Kidney (tissue), 14 donors: ENCODE results near the gene SMIM31. TPM values are rescaled to one million over a fixed set of nuclear protein-coding genes. Genes with fewer than 3 reads are reported as not detected.

Experiments
- DNase-seq, 5 donors: peaks; one replicate each; pipeline ENCODE4 v3.0.0-alpha.2; 2013 to 2020
- FAIRE-seq: peaks from 2 replicates; lab custom pipeline; 2012; peaks lifted over from hg19 to GRCh38; lab: Jason Lieb, UNC
- H3K27ac ChIP-seq, 2 donors: one replicate each; pipeline ENCODE4 v1.7.0; 2013; ENCODE audit warnings: low read depth in 2 of 2, low read length in 2 of 2, inconsistent platforms in 1 of 2
- H3K27me3 ChIP-seq: one replicate; pipeline ENCODE4 v1.7.1; 2013; ENCODE audit warnings: low read length, inconsistent platforms; ENCODE audit not compliant: control insufficient read depth, insufficient read depth
- H3K36me3 ChIP-seq, 3 donors: one replicate each; pipeline versions ENCODE4 v1.7.0 to v1.7.1; 2013; ENCODE audit warnings: low read length in 3 of 3, control low read depth in 1 of 3, inconsistent platforms in 1 of 3; ENCODE audit not compliant: insufficient read depth in 3 of 3, control insufficient read depth in 2 of 3
- H3K4me1 ChIP-seq, 3 donors: one replicate each; pipeline versions ENCODE4 v1.7.0 to v1.7.1; 2013; ENCODE audit warnings: low read length in 3 of 3, inconsistent platforms in 1 of 3, low read depth in 1 of 3; ENCODE audit not compliant: control insufficient read depth in 2 of 3, insufficient read depth in 2 of 3
- H3K4me3 ChIP-seq, 3 donors: one replicate each; pipeline versions ENCODE4 v1.7.0 to v1.8.1; 2013; ENCODE audit warnings: low read length in 3 of 3, control low read depth in 1 of 3, inconsistent platforms in 1 of 3
- H3K9ac ChIP-seq, 3 donors: one replicate each; pipeline versions ENCODE4 v1.7.0 to v1.7.1; 2013; ENCODE audit warnings: low read length in 3 of 3, control low read depth in 1 of 3, inconsistent platforms in 1 of 3
- H3K9me3 ChIP-seq, 3 donors: one replicate each; pipeline versions ENCODE4 v1.7.0 to v1.7.1; 2013; ENCODE audit warnings: low read length in 3 of 3, control low read depth in 1 of 3, inconsistent platforms in 1 of 3; ENCODE audit not compliant: control insufficient read depth in 2 of 3, insufficient read depth in 1 of 3
- intact Hi-C: fragments of 100-400 bp; cut with DNase I; formaldehyde crosslinking; loops from one replicate; pipeline ENCODE4 v1.11.1; 2022
- polyA plus RNA-seq: library from polyadenylated mRNA; stranded (reverse); fragments of 350-450 nt; fragmentation: Illumina TruSeq; extraction: RNeasy Lipid Tissue Mini Kit (QIAGEN cat#74804); gene quantifications from one replicate; pipeline ENCODE4 v1.2.3, GENCODE V29; 2014; ENCODE audit warnings: low read depth, low replicate concordance; ENCODE audit not compliant: insufficient read depth
- total RNA-seq: library from RNA; stranded (reverse); fragmentation: NEBNext Ultra II Directional; extraction: Animal tissue kit (Norgen Biotek cat#: 25700); gene quantifications from one replicate; pipeline ENCODE4 v1.2.1, GENCODE V29; 2021
- TF ChIP-seq, protein P1 (sequence below): IDR thresholded peaks from 3 replicates; pipeline ENCODE4 v1.5.1; 2012; ENCODE audit warnings: mild to moderate bottlenecking, moderate library complexity, borderline replicate concordance; ENCODE audit not compliant: insufficient read depth; ENCODE audit errors: extremely low read depth
- donor health status: control.
- donor health status: control.
- donor health status: control.
- donor health status: control.
- donor health status: control.
- donor health status: DM: yes; HTN: yes; CAD: no.
- donor health status: Normal renal cell carcinoma (clear cell type).

SMIM31 gene
- total and polyA plus RNA-seq, 2 donors from 2014 or later = not detected

DNA sequence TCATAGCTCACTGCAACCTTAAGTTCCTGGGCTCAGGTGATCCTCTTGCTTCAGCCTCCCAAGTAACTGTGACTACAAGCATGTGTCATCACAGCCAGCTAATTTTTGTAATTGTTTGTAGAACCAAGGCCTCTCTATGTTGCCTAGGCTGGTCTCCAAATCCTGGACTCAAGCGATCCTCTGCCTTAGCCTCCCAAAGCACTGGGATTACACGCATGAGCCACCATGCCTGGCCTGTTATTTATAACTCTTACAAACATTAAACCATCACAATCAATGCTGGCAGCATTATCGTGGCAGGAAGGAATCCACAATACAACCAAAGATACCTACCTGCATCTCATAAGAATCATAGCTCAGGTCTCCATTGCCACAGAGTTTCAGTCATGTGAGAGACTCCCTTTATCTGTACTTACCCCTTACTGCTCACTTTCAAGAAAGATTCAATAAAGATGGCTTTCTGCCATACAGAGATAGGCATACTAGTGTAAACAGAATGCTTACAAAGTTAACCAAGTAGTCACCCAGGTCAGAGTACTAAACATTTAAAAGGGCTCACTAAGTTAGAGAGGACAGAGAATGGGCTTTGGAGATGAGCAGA lies 48.5 kb downstream of the SMIM31 start:
- H3K36me3 ChIP-seq = no peaks in the 10 kb centered on the region
- DNase-seq (peak in 1 of 5 donors; percentile 25), FAIRE-seq (no peak)
- no peak overlapping the region for H3K9ac ChIP-seq
- no peak overlapping the region for H3K27ac ChIP-seq
- H3K4me3 ChIP-seq = no peak overlapping the region
- no peaks in the 10 kb centered on the region for H3K4me1 ChIP-seq
- H3K9me3 ChIP-seq = no peaks in the 10 kb centered on the region
- intact Hi-C loops = no loop called here
- no peaks in the 10 kb centered on the region for H3K27me3 ChIP-seq
- TF ChIP-seq, protein P1, sequence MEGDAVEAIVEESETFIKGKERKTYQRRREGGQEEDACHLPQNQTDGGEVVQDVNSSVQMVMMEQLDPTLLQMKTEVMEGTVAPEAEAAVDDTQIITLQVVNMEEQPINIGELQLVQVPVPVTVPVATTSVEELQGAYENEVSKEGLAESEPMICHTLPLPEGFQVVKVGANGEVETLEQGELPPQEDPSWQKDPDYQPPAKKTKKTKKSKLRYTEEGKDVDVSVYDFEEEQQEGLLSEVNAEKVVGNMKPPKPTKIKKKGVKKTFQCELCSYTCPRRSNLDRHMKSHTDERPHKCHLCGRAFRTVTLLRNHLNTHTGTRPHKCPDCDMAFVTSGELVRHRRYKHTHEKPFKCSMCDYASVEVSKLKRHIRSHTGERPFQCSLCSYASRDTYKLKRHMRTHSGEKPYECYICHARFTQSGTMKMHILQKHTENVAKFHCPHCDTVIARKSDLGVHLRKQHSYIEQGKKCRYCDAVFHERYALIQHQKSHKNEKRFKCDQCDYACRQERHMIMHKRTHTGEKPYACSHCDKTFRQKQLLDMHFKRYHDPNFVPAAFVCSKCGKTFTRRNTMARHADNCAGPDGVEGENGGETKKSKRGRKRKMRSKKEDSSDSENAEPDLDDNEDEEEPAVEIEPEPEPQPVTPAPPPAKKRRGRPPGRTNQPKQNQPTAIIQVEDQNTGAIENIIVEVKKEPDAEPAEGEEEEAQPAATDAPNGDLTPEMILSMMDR = no peak

- TF ChIP-seq, protein P1 = no peak
- Histone ChIP-seq H3K4me3 (no peak overlapping the region), H3K27me3 (no peaks in the 10 kb centered on the region), H3K9me3 (no peaks in the 10 kb centered on the region), H3K36me3 (no peaks in the 10 kb centered on the region), H3K4me1 (no peaks in the 10 kb centered on the region), H3K9ac (no peak overlapping the region), H3K27ac (no peak overlapping the region)
- FAIRE-seq (no peak), DNase-seq (no peak)
- intact Hi-C loops = no loop called here
These were observed 49.8 kb downstream of the SMIM31 start for GRCh38 chr4:164803702-164804101.

- no peak overlapping the region for H3K4me3 ChIP-seq
- H3K36me3 ChIP-seq = no peaks in the 10 kb centered on the region
- no peaks in the 10 kb centered on the region for H3K9me3 ChIP-seq
- H3K9ac ChIP-seq = no peak overlapping the region
- DNase-seq (peak in 2 of 5 donors; percentile 14 to 39), FAIRE-seq (no peak)
- TF ChIP-seq, protein P1 = no peak
- H3K27me3 ChIP-seq = no peaks in the 10 kb centered on the region
- no peaks in the 10 kb centered on the region for H3K4me1 ChIP-seq
- intact Hi-C loops = no loop called here
- H3K27ac ChIP-seq = no peak overlapping the region
These were observed 53.7 kb downstream of the SMIM31 start for GRCh38 chr4:164807611-164808010.

DNA sequence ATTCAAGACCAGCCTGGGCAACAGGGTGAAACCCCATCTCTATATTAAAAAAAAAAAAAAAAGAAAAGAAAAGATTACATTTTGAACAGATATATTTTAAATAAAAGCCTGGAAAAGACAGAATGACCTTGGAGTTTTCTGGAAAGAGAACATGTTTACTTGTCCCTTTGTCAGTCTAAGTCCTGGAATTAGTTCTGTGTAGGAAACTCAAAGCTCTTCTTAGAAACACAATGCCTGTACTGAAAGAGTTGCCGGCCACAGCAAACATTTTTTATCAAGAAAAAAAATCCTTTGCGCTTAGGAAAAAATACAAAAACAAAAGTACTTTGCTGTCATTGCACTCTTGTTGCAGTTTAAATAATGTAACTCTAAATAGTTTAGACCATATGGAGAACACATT lies 59.6 kb downstream of the SMIM31 start:
- Histone ChIP-seq H3K4me1 (no peaks in the 10 kb centered on the region), H3K9me3 (no peaks in the 10 kb centered on the region), H3K27me3 (no peaks in the 10 kb centered on the region), H3K36me3 (no peaks in the 10 kb centered on the region), H3K9ac (no peak overlapping the region), H3K4me3 (no peak overlapping the region), H3K27ac (no peak overlapping the region)
- DNase-seq (no peak), FAIRE-seq (no peak)
- TF ChIP-seq, protein P1 = no peak
- intact Hi-C loops = no loop called here
